ENCODE measurements around the gene PDK2.
A peak's percentile ranks its signal among the peaks of the same experiment; 100 is the strongest.

PDK2 gene

GRCh38 chr17:50139950-50140885 is 45.1 kb downstream of the PDK2 start:
- no peak for DNase-seq

GRCh38 chr17:50141026-50141744 is 46.0 kb downstream of the PDK2 start:
- no peak for DNase-seq

- no peak for DNase-seq
Observed at GRCh38 chr17:50141745-50142110, 46.6 kb downstream of the PDK2 start.

- DNase-seq: no peak
Observed at GRCh38 chr17:50143461-50144176, 48.5 kb downstream of the PDK2 start.

- DNase-seq: no peak
Observed at GRCh38 chr17:50144355-50144754, 49.2 kb downstream of the PDK2 start.

- no peak for DNase-seq
Observed at GRCh38 chr17:50144845-50145531, 49.8 kb downstream of the PDK2 start.

GRCh38 chr17:50145532-50146229 is 50.5 kb downstream of the PDK2 start:
- DNase-seq: peak; percentile 33

- no peak for DNase-seq
Observed at GRCh38 chr17:50146230-50146926, 51.2 kb downstream of the PDK2 start.

GRCh38 chr17:50146927-50147665 is 51.9 kb downstream of the PDK2 start:
- no peak for DNase-seq

GRCh38 chr17:50147841-50148225 is 52.7 kb downstream of the PDK2 start:
- DNase-seq: no peak

- DNase-seq: peak; percentile 38
Observed at GRCh38 chr17:50148226-50149090, 53.3 kb downstream of the PDK2 start.

GRCh38 chr17:50149091-50149416 is 53.9 kb downstream of the PDK2 start:
- no peak for DNase-seq

GRCh38 chr17:50149417-50150353 is 54.5 kb downstream of the PDK2 start:
- peak; percentile 41 for DNase-seq

- DNase-seq: no peak
Observed at GRCh38 chr17:50150354-50151040, 55.3 kb downstream of the PDK2 start, which contains the start of gene PPP1R9B. Gene PPP1R9B, minus strand, starts transcription at chr17:50150677. Its CDS starts 164 bp downstream, at chr17:50150513.

GRCh38 chr17:50151041-50151936 is 56.1 kb downstream of the PDK2 start:
- peak; percentile 85 for DNase-seq

GRCh38 chr17:50151937-50152547 is 56.9 kb downstream of the PDK2 start:
- peak; percentile 69 for DNase-seq

All from NCI-H2171 (cell line).